ENCODE results near the gene JUND. TPM values are rescaled to one million over a fixed set of nuclear protein-coding genes. Genes with fewer than 3 reads are reported as not detected.
A peak's percentile ranks its signal among the peaks of the same experiment; 100 is the strongest.

Gene JUND
- total RNA-seq, 1 experiment from 2014 or later = 221 TPM

- Histone ChIP-seq H3K9me3 (ENCODE audit: control insufficient read depth in 1 of 2, insufficient read depth in 1 of 2, low read depth in 1 of 2, low read length in 2 of 2) (no peaks in the 10 kb centered on the region), H3K27ac (ENCODE audit: low read depth, low read length) (peak overlapping the region; percentile 45), H3K79me2 (ENCODE audit: insufficient read depth, low read length) (no peaks in the 10 kb centered on the region), H3K9me2 (ENCODE audit: insufficient read depth) (no peaks in the 10 kb centered on the region), H2AFZ (ENCODE audit: low read depth, low read length, poor library complexity, severe bottlenecking) (peak overlapping the region; percentile 14), H3K4me1 (ENCODE audit: control insufficient read depth in 1 of 2, insufficient read depth in 2 of 2, low read length in 2 of 2) (peaks cover 21 to 35% of the 10 kb centered on the region in 2 experiments), H3K9ac (ENCODE audit: low read length) (peak overlapping the region; percentile 43), H3K36me3 (ENCODE audit: control insufficient read depth in 1 of 2, insufficient read depth in 2 of 2, low read length in 2 of 2) (no peaks in the 10 kb centered on the region), H3K4me2 (ENCODE audit: low read length) (peak overlapping the region; percentile 77), H3K27me3 (ENCODE audit: insufficient read depth, low read length) (no peaks in the 10 kb centered on the region), H4K20me1 (ENCODE audit: insufficient read depth) (no peaks in the 10 kb centered on the region), H3K4me3 (replicated peaks in 1 of 2; ENCODE audit: low read depth in 1 of 2, low read length in 2 of 2) (peak overlapping the region; percentile 45 to 46)
- ChIA-PET POLR2A (interaction anchor here (0.8 to 2.6 kb wide), 15 partner anchors 11 to 817 kb away, joined by 3 to 36 read pairs (median 5); partner anchors contain the start of genes GDF15, IQCN, JUND and PGLS), CTCF (interaction anchor here (0.6 to 2.9 kb wide), 27 partner anchors 8 to 176 kb away, joined by 3 to 76 read pairs (median 3); partner anchors contain the start of genes IQCN, JUND, PIK3R2 and RAB3A), RAD21 (ENCODE audit: low non-redundant PET in 1 of 2, low total read pairs in 2 of 2, uncharacterized antibody in 2 of 2, unreplicated experiment in 2 of 2) (interaction anchor here (0.5 to 2.1 kb wide), 6 partner anchors 11 to 54 kb away, joined by 3 to 8 read pairs (median 3); partner anchors contain the start of gene IQCN (in 2 of the 2))
- intact Hi-C loops (cut with micrococcal nuclease) = loop anchor here (1.0 to 10.0 kb wide), 2 partner anchors 49 to 124 kb away; partner anchors contain the start of gene RAB3A
- BruUV-seq (replicated peaks) = no TSS peak
- TF ChIP-seq POLR2A (IDR thresholded peaks at IDR 0.05; ENCODE audit: borderline replicate concordance, extremely low read depth, insufficient read depth, insufficient read length) (peak; percentile 72), RAD21 (IDR thresholded peaks at IDR 0.05; ENCODE audit: low read depth) (peak; percentile 91), JUND (IDR thresholded peaks at IDR 0.05) (no peak), SIN3A (IDR thresholded peaks at IDR 0.05; ENCODE audit: low read depth) (no peak), POLR2AphosphoS5 (IDR thresholded peaks at IDR 0.05; ENCODE audit: low read depth, low read length) (peak; percentile 80), YY1 (IDR thresholded peaks at IDR 0.05; ENCODE audit: extremely low read depth, insufficient replicate concordance, low read depth, low read length) (peak; percentile 18), CBX3 (IDR thresholded peaks at IDR 0.05; ENCODE audit: low read depth) (peak; percentile 27; the same call in 1 of the 2 replicates), SRF (IDR thresholded peaks at IDR 0.05; ENCODE audit: low read depth) (no peak), SP1 (IDR thresholded peaks at IDR 0.05; ENCODE audit: low read depth) (peak; percentile 73), TCF7L2 (IDR thresholded peaks at IDR 0.05; ENCODE audit: borderline replicate concordance, extremely low read depth, insufficient read depth, insufficient read length) (no peak)
- TF ChIP-seq, protein P1, sequence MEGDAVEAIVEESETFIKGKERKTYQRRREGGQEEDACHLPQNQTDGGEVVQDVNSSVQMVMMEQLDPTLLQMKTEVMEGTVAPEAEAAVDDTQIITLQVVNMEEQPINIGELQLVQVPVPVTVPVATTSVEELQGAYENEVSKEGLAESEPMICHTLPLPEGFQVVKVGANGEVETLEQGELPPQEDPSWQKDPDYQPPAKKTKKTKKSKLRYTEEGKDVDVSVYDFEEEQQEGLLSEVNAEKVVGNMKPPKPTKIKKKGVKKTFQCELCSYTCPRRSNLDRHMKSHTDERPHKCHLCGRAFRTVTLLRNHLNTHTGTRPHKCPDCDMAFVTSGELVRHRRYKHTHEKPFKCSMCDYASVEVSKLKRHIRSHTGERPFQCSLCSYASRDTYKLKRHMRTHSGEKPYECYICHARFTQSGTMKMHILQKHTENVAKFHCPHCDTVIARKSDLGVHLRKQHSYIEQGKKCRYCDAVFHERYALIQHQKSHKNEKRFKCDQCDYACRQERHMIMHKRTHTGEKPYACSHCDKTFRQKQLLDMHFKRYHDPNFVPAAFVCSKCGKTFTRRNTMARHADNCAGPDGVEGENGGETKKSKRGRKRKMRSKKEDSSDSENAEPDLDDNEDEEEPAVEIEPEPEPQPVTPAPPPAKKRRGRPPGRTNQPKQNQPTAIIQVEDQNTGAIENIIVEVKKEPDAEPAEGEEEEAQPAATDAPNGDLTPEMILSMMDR (IDR thresholded peaks at IDR 0.05 in 2 of 3, conservative IDR thresholded peaks at IDR 0.05 in 1 of 3; ENCODE audit: borderline replicate concordance in 1 of 3, insufficient read depth in 1 of 3, low read depth in 2 of 3, low read length in 2 of 3) = peak; percentile 90 to 97 (median 93); a peak in 5 of 6 replicates
- peak; percentile 94 for DNase-seq (ENCODE audit: low read depth, low spot score)
- ATAC-seq = peak; percentile 99
Observed at GRCh38 chr19:18328340-18329034, 47.1 kb upstream of the JUND start.

All from HCT116 (cell line).